Adipocyte (in vitro differentiated cells): ENCODE results near the gene PHTF2.
"Not testable (repeated sequence)": the region's sequence is repeated elsewhere in the genome, so short reads cannot be mapped to it uniquely, and the experiment has no call there.

Experiments used
- DNase-seq: peaks from one replicate; pipeline ENCODE4 v3.0.0-alpha.2; 2015; ENCODE audit warnings: low read depth
- H3K27me3 ChIP-seq: replicated peaks from 2 replicates; pipeline ENCODE4 v1.7.0; 2013; ENCODE audit warnings: mild to moderate bottlenecking, low read length, moderate library complexity; ENCODE audit not compliant: control insufficient read depth, insufficient read depth
- H3K36me3 ChIP-seq: 2 replicates; pipeline ENCODE4 v1.7.0; 2013; ENCODE audit warnings: low read length, mild to moderate bottlenecking, moderate library complexity; ENCODE audit not compliant: control insufficient read depth, insufficient read depth, severe bottlenecking
- H3K4me1 ChIP-seq: 2 replicates; pipeline ENCODE4 v1.7.0; 2013; ENCODE audit warnings: mild to moderate bottlenecking, low read length, moderate library complexity; ENCODE audit not compliant: control insufficient read depth, insufficient read depth
- H3K4me3 ChIP-seq: 2 replicates; pipeline ENCODE4 v1.7.0; 2013; ENCODE audit warnings: mild to moderate bottlenecking, low read length, moderate library complexity
- H3K9ac ChIP-seq: 2 replicates; pipeline ENCODE4 v1.7.0; 2013; ENCODE audit warnings: mild to moderate bottlenecking, low read length, moderate library complexity
- H3K9me3 ChIP-seq: 2 replicates; pipeline ENCODE4 v1.7.0; 2013; ENCODE audit warnings: mild to moderate bottlenecking, low read length, moderate library complexity; ENCODE audit not compliant: control insufficient read depth

The PHTF2 gene

DNA sequence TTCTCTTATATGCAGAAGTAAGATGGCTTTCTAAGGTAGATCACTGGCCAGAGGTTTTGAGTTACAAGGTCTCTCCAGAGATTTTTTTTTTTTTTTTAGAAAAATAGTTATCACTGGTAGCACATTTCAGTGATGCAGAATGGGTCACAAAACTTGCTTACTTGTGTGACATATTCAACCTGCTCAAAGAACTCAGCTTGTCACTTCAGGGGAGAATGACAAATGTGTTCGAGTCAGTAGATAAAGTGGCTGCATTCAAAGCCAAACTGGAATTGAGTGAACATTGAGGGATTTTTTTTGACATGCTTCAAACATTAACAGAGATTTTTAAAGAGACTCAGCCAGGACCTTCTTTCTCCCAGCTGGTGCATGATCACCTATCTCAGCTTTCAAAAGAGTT is 33.4 kb downstream of the PHTF2 start:
- Histone ChIP-seq H3K9ac (no peak overlapping the region), H3K4me1 (no peaks in the 10 kb centered on the region), H3K36me3 (no peaks in the 10 kb centered on the region), H3K27me3 (no peaks in the 10 kb centered on the region), H3K4me3 (no peak overlapping the region), H3K9me3 (no peaks in the 10 kb centered on the region)
- no peak for DNase-seq

DNA sequence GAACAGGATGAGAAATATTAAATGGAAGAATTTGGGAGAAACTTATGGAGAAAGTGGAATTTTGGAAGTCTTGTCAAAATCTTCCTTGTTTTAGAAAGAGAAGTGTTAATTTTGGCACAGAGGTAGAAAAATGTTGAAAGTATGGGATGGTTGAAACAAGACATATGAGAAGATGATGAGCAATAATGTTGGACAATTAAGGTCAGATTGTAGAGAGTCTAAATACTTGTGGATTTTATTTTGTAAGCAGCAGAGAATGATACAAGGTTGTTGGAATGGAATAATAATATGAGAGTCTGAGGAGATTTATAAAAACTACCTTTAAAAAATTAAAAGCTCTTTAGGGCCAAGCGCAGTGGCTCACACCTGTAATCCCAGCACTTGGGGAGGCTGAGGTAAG is 34.6 kb downstream of the PHTF2 start:
- Histone ChIP-seq H3K9me3 (no peaks in the 10 kb centered on the region), H3K4me3 (no peak overlapping the region), H3K36me3 (no peaks in the 10 kb centered on the region), H3K4me1 (no peaks in the 10 kb centered on the region), H3K27me3 (no peaks in the 10 kb centered on the region), H3K9ac (no peak overlapping the region)
- DNase-seq, result peak; percentile 21

DNA sequence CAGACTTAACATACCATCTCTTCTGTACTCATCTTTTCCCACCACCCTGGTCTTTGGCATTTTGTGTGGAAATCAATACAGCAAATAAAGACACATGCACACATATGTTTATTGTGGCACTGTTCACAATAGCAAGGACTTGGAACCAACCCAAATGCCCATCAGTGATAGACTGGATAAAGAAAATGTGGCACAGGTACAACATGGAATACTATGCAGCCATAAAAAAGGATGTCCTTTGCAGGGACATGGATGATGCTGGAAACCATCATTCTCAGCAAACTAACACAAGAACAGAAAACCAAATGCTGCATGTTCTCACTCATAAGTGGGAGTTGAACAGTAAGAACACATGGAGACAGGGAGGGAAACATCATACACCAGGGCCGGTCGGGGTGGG is 37.9 kb downstream of the PHTF2 start:
- not testable (repeated sequence) for DNase-seq, H3K4me3 ChIP-seq, H3K27me3 ChIP-seq, H3K9ac ChIP-seq, H3K4me1 ChIP-seq, H3K36me3 ChIP-seq, H3K9me3 ChIP-seq

DNA sequence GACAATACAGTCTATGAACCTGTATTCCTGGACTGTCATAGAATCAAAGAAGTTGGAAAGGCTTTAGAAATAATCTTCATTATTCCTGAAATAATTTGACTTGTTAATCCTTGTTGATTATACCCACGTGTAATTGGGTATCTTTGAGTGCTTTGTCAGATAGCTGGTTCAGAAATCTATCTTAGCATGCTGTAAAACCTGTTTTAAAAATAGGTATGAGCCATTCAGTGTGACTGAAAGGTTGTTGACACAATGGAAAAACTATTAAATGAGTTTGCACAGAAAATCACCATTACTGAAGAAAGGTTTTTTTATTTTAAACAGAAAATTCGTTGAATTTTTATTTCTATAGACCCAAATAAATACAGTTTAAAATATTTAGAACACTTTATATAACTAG is 38.7 kb downstream of the PHTF2 start:
- H3K4me1 ChIP-seq, result no peaks in the 10 kb centered on the region
- no peak overlapping the region for H3K4me3 ChIP-seq
- no peak overlapping the region for H3K9ac ChIP-seq
- DNase-seq, result no peak
- no peaks in the 10 kb centered on the region for H3K36me3 ChIP-seq
- H3K9me3 ChIP-seq, result no peaks in the 10 kb centered on the region
- no peaks in the 10 kb centered on the region for H3K27me3 ChIP-seq

DNA sequence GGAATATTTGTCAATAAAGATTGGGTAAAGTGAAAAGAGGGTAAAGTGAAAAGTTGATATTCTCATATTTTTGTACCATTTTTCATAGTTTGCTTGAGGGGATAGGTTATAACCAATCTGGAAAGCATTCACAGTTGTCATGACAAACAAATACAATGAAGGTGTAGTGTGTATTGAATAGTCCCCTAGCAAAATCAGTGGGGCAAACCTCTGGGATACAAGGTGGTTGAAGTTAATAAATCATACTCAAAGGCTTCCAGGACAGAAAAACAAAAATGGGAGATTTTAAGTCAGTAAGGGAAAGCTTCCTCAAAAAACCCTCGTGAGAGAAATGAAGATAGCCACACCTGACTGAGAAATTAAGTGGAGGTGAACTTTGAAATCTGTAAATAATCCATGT is 39.4 kb downstream of the PHTF2 start:
- no peak overlapping the region for H3K9ac ChIP-seq
- H3K9me3 ChIP-seq, result no peaks in the 10 kb centered on the region
- no peak overlapping the region for H3K4me3 ChIP-seq
- no peaks in the 10 kb centered on the region for H3K27me3 ChIP-seq
- no peak for DNase-seq
- no peaks in the 10 kb centered on the region for H3K36me3 ChIP-seq
- H3K4me1 ChIP-seq, result no peaks in the 10 kb centered on the region

DNA sequence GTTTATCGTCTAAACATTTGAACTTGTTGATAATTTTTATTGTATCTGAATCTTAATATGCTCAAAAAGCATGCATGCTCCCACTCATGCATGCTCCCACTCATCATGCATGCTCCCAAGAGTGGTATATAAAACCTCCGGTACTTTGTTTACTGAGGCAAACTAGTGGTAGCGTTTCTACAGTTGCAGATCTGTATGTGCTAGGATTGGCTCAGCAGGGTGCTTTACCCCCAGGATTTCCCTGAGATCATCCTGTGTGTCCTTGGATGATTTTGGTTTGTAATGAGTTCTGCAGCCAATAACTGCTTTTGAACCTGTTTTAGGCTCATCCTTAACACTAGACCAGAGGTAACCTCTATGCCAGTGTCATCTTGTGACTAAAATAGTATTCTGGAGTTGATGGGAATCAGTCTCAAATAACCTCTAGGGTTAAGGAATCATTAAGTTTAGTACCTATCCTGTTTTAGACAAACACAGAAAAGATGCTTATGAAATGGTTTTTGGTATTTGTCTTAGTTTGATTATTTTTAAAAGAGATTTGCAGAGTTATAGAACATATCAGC is 40.4 kb downstream of the PHTF2 start:
- DNase-seq, result no peak
- H3K36me3 ChIP-seq, result no peaks in the 10 kb centered on the region
- no peaks in the 10 kb centered on the region for H3K4me1 ChIP-seq

DNA sequence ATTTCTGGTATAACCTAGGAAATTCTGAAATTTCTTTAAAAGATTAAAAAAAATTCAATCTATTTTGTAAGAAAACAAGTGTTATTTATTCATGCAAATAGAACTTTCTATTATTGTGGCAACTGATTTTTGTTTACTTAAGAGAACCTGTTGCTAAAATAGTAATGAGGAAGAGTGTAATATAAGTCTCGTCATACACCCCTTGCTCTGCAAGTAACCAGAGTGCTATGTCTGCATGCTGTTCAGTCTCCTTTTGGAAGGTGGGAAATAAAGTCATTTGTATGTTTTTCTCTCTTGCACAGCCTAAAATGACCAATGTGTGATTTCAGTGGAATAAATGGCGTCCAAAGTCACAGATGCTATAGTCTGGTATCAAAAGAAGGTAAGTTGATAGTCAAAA is 41.3 kb downstream of the PHTF2 start:
- Histone ChIP-seq H3K4me1 (no peaks in the 10 kb centered on the region), H3K9ac (no peak overlapping the region), H3K9me3 (no peaks in the 10 kb centered on the region), H3K27me3 (no peaks in the 10 kb centered on the region), H3K36me3 (no peaks in the 10 kb centered on the region), H3K4me3 (no peak overlapping the region)
- no peak for DNase-seq

More for the DNA sequence above, 40.4 kb downstream of the PHTF2 start:
- Histone ChIP-seq H3K9me3 (no peaks in the 10 kb centered on the region), H3K27me3 (no peaks in the 10 kb centered on the region), H3K9ac (no peak overlapping the region), H3K4me3 (no peak overlapping the region)

DNA sequence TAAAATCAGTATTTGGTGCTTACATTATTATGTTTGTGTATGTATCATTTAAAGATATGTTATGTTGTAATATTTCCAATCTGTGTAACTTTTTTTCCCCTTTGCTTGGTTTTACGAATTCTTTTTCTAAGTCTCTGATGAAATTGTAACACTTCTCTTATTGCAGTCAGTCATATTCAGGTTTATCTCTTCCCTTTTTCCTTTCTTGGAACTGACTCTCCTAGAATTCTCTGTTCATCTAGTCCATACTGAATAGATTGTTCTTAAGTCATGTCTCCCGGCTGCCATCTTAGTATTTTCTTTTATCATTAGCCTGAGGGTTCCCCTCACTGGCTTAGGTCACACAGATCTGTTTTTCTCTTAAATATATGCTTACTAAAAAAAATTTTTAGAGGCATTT is 44.6 kb downstream of the PHTF2 start:
- no peak for DNase-seq
- Histone ChIP-seq H3K4me1 (no peaks in the 10 kb centered on the region), H3K36me3 (no peaks in the 10 kb centered on the region), H3K9me3 (no peaks in the 10 kb centered on the region), H3K27me3 (no peaks in the 10 kb centered on the region), H3K9ac (no peak overlapping the region), H3K4me3 (no peak overlapping the region)

DNA sequence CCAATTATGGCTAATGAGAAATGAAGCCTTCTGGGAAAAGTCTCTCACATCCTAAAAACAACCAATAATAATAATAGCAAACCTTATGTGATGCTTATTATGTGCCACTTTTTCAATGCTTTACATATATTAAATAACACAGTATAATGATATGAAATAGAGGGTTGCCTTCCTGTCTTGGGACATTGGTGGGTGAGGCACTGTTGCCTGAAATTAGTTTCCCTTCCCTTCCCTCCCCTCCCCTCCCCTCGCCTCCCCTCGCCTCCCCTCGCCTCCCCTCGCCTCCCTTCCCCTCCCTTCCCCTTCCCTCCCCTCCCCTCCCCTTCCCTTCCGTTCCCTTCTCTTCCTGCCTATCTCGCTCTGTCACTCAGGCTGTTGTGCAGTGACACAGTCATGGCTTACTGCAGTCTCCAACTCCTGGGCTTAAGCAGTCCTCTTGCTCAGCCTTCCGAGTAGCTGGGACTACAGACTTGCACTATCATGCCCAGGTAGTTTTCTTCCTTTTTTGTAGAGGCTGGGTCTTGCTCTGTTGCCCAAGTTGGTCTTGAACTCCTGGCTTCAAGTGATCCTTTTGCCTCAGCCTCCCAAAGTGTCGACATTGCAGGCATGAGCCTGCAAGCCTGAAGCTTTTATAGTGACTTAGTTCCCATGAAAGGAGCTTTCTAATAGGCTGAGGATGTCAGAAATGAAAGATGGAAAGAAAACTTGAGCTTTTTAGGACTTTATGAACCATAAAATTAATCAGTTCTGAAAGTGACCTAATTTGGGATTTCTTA is 47.9 kb downstream of the PHTF2 start:
- Histone ChIP-seq H3K4me3 (no peak overlapping the region), H3K9ac (no peak overlapping the region)

DNA sequence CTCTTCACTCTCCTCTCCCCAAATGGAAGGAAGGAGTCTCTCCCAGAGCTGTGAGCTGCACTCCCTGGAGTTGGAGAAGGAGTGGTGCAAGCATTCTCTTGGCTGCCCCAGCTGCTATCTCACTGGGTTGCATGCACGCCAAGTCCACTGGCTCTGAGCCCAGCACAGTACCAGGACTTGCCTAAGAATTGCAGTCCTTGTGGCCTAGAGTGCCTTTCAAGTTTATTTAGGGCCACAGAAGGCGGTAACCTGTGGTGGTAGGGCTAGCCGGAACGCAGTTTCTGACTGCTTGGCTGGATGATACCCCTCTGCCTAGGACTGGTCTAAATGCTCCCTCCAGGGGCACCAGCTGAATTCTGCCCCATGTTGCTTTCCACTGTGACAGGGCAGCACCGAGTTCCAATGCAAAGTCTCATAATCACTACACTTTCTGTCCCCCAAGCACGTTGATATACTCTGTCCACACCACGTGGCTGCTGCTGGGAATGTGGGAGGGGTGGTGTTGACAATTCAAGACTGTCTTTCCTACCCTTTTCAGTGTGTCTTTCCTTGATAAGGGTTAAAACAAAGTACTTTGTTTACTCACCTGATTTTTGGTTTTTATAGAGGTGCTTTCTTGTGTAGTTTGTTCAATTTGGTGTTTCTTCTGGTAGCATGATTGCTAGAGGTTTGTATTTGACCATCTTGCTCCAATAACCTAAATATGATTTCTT is 57.0 kb downstream of the PHTF2 start:
- H3K4me1 ChIP-seq, result no peaks in the 10 kb centered on the region
- no peak for DNase-seq

More for the DNA sequence above, 47.9 kb downstream of the PHTF2 start:
- no peaks in the 10 kb centered on the region for H3K27me3 ChIP-seq
- DNase-seq, result no peak
- no peaks in the 10 kb centered on the region for H3K4me1 ChIP-seq
- no peaks in the 10 kb centered on the region for H3K9me3 ChIP-seq
- no peaks in the 10 kb centered on the region for H3K36me3 ChIP-seq

DNA sequence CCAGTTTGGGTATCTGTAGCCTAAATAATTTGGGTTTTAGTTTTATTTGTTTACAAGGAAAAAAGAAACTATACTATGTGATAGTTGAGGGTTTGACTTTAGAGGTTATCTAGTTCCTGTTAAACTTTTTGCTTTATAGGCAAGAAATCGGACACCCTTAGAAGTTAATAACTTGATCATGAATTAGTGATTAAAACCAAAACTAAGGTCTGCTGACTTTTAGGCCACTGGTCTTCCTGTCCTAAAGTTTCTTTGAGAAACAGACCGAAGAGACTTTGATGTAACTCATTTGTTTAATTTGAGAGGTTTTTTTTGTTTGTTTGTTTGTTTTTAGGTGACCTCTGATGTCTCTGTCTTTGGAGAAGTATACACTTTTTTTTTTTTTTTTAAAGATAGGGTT is 59.7 kb downstream of the PHTF2 start:
- Histone ChIP-seq H3K36me3 (no peaks in the 10 kb centered on the region), H3K9me3 (peaks cover 9% of the 10 kb centered on the region), H3K27me3 (no peaks in the 10 kb centered on the region), H3K9ac (no peak overlapping the region), H3K4me3 (no peak overlapping the region), H3K4me1 (peaks cover 8% of the 10 kb centered on the region)
- no peak for DNase-seq

More for the DNA sequence above, 57.0 kb downstream of the PHTF2 start:
- Histone ChIP-seq H3K4me3 (no peak overlapping the region), H3K27me3 (no peaks in the 10 kb centered on the region), H3K9ac (no peak overlapping the region), H3K36me3 (no peaks in the 10 kb centered on the region), H3K9me3 (peaks cover 9% of the 10 kb centered on the region)
